ENCODE measurements around the gene OSBPL1A. TPM values are rescaled to one million over a fixed set of nuclear protein-coding genes. Genes with fewer than 3 reads are reported as not detected.

OSBPL1A gene
- polyA plus RNA-seq, 1 donor = 30.3 TPM

GRCh38 chr18:24315170-24315569 is 82.5 kb downstream of the OSBPL1A start:
- DNase-seq = no peak
- WGBS (ENCODE audit: insufficient coverage, low lambda C conversion rate) = no CpG with 5 or more reads among the region's 1 CpG
- Histone ChIP-seq H3K27ac (ENCODE audit: low read length) (no peak overlapping the region), H3K36me3 (ENCODE audit: control insufficient read depth, insufficient read depth, low read length) (peaks cover 4% of the 10 kb centered on the region), H3K27me3 (ENCODE audit: control insufficient read depth, insufficient read depth, low read length) (no peaks in the 10 kb centered on the region), H3K9me3 (ENCODE audit: control insufficient read depth, low read depth, low read length) (no peaks in the 10 kb centered on the region), H3K4me3 (ENCODE audit: low read length) (no peak overlapping the region), H3K4me1 (ENCODE audit: control insufficient read depth, insufficient read depth, low read length) (no peaks in the 10 kb centered on the region)

DNA sequence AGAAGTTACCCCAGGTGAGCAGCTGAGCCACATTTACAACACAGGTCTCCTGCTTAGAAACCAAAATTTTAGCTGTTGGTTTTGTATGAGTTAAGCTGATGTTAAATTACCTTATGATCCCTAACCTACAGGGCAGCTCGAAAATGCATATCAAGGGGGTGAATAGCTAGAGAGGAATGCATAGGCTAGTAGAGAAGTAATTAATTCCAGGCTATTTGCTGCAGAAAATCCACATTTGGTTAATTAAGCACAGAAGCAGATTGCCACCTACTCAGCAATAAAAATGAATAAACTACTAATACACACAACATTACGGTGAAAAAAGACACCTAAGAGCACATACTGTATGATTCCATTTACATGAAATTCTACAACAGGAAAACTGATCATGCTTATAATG is 91.4 kb downstream of the OSBPL1A start:
- no peaks in the 10 kb centered on the region for H3K9me3 ChIP-seq (ENCODE audit: control insufficient read depth, low read depth, low read length)
- no peaks in the 10 kb centered on the region for H3K27me3 ChIP-seq (ENCODE audit: control insufficient read depth, insufficient read depth, low read length)
- H3K4me3 ChIP-seq (ENCODE audit: low read length) = no peak overlapping the region
- no peaks in the 10 kb centered on the region for H3K4me1 ChIP-seq (ENCODE audit: control insufficient read depth, insufficient read depth, low read length)
- DNase-seq = no peak
- H3K27ac ChIP-seq (ENCODE audit: low read length) = no peak overlapping the region
- WGBS (ENCODE audit: insufficient coverage, low lambda C conversion rate) = 100% methylated on average over 2 of the region's 2 CpGs
- H3K36me3 ChIP-seq (ENCODE audit: control insufficient read depth, insufficient read depth, low read length) = peaks cover 6% of the 10 kb centered on the region

- no peaks in the 10 kb centered on the region for H3K36me3 ChIP-seq (ENCODE audit: control insufficient read depth, insufficient read depth, low read length)
- H3K27ac ChIP-seq (ENCODE audit: low read length) = peak overlapping the region; percentile 22
- no peak overlapping the region for H3K4me3 ChIP-seq (ENCODE audit: low read length)
- H3K27me3 ChIP-seq (ENCODE audit: control insufficient read depth, insufficient read depth, low read length) = no peaks in the 10 kb centered on the region
- peak; percentile 40 to 62 for DNase-seq
- H3K9me3 ChIP-seq (ENCODE audit: control insufficient read depth, low read depth, low read length) = no peaks in the 10 kb centered on the region
- peaks cover 7% of the 10 kb centered on the region for H3K4me1 ChIP-seq (ENCODE audit: control insufficient read depth, insufficient read depth, low read length)
- no CpG with 5 or more reads among the region's 3 CpGs for WGBS (ENCODE audit: insufficient coverage, low lambda C conversion rate)
Measured at GRCh38 chr18:24300703-24301102, 96.9 kb downstream of the OSBPL1A start.

GRCh38 chr18:24296276-24296675 is 101.3 kb downstream of the OSBPL1A start:
- H3K4me3 ChIP-seq (ENCODE audit: low read length) = no peak overlapping the region
- WGBS (ENCODE audit: insufficient coverage, low lambda C conversion rate) = 100% methylated on average over 1 of the region's 3 CpGs
- no peaks in the 10 kb centered on the region for H3K27me3 ChIP-seq (ENCODE audit: control insufficient read depth, insufficient read depth, low read length)
- no peaks in the 10 kb centered on the region for H3K9me3 ChIP-seq (ENCODE audit: control insufficient read depth, low read depth, low read length)
- no peaks in the 10 kb centered on the region for H3K36me3 ChIP-seq (ENCODE audit: control insufficient read depth, insufficient read depth, low read length)
- no peak overlapping the region for H3K27ac ChIP-seq (ENCODE audit: low read length)
- DNase-seq = no peak
- H3K4me1 ChIP-seq (ENCODE audit: control insufficient read depth, insufficient read depth, low read length) = peaks cover 7% of the 10 kb centered on the region

DNA sequence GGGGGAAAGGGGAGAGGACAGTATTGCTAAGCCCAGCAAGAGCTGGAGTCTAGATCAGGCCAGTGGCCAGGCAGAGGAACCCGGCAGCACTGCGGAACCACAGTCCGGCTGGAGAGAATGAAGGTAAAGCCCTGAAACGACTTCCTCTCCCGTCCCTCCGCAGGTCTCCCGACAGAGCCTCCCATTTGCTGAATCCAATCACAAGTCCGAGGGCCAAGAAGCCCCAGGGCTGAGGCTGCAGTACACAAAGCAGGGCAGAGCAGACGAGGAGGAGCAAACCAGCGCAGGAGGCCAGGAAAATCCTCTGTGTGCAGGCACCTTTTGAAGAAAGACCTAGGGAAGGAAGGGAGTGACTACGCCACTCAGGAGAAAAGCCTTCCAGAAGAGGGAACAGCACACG is 104.4 kb downstream of the OSBPL1A start:
- WGBS (ENCODE audit: insufficient coverage, low lambda C conversion rate) = no CpG with 5 or more reads among the region's 12 CpGs
- no peak overlapping the region for H3K4me3 ChIP-seq (ENCODE audit: low read length)

GRCh38 chr18:24278591-24278990 is 119.0 kb downstream of the OSBPL1A start:
- H3K4me1 ChIP-seq (ENCODE audit: control insufficient read depth, insufficient read depth, low read length) = no peaks in the 10 kb centered on the region
- no peaks in the 10 kb centered on the region for H3K9me3 ChIP-seq (ENCODE audit: control insufficient read depth, low read depth, low read length)
- no peak overlapping the region for H3K4me3 ChIP-seq (ENCODE audit: low read length)
- H3K27ac ChIP-seq (ENCODE audit: low read length) = no peak overlapping the region
- 100% methylated on average over 1 of the region's 3 CpGs for whole genome bisulfite sequencing (ENCODE audit: insufficient coverage, low lambda C conversion rate)
- no peaks in the 10 kb centered on the region for H3K36me3 ChIP-seq (ENCODE audit: control insufficient read depth, insufficient read depth, low read length)
- H3K27me3 ChIP-seq (ENCODE audit: control insufficient read depth, insufficient read depth, low read length) = no peaks in the 10 kb centered on the region
- DNase-seq = no peak

More for the DNA sequence above, 104.4 kb downstream of the OSBPL1A start:
- DNase-seq = no peak
- H3K27me3 ChIP-seq (ENCODE audit: control insufficient read depth, insufficient read depth, low read length) = no peaks in the 10 kb centered on the region
- no peak overlapping the region for H3K27ac ChIP-seq (ENCODE audit: low read length)
- no peaks in the 10 kb centered on the region for H3K9me3 ChIP-seq (ENCODE audit: control insufficient read depth, low read depth, low read length)
- no peaks in the 10 kb centered on the region for H3K36me3 ChIP-seq (ENCODE audit: control insufficient read depth, insufficient read depth, low read length)
- H3K4me1 ChIP-seq (ENCODE audit: control insufficient read depth, insufficient read depth, low read length) = no peaks in the 10 kb centered on the region

- WGBS (ENCODE audit: insufficient coverage, low lambda C conversion rate) = 95% methylated on average over 3 of the region's 4 CpGs
- Histone ChIP-seq H3K4me1 (ENCODE audit: control insufficient read depth, insufficient read depth, low read length) (peaks cover 4% of the 10 kb centered on the region), H3K27me3 (ENCODE audit: control insufficient read depth, insufficient read depth, low read length) (no peaks in the 10 kb centered on the region), H3K27ac (ENCODE audit: low read length) (no peak overlapping the region), H3K4me3 (ENCODE audit: low read length) (no peak overlapping the region), H3K9me3 (ENCODE audit: control insufficient read depth, low read depth, low read length) (no peaks in the 10 kb centered on the region), H3K36me3 (ENCODE audit: control insufficient read depth, insufficient read depth, low read length) (no peaks in the 10 kb centered on the region)
- DNase-seq = no peak
Measured at GRCh38 chr18:24277516-24278195, 120.0 kb downstream of the OSBPL1A start.

DNA sequence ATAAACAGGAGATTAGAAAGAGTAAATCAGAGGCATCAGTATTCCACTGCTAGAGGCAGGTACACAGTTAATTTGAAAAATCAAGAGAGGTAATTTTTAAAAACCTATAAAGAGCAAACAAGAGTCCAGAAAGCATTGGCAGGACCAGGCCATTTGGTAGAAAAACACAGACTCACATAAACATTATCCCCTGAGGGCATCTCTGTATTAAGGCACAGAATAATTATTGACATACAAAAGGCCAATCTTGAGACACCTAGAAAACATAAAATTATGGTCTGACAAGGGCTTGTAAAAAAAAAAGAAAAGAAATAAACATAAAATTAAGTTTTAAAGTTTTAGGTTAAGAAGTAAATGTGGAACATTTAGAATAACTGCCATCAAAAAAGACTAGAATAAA is 120.6 kb downstream of the OSBPL1A start:
- no peaks in the 10 kb centered on the region for H3K9me3 ChIP-seq (ENCODE audit: control insufficient read depth, low read depth, low read length)
- no peaks in the 10 kb centered on the region for H3K27me3 ChIP-seq (ENCODE audit: control insufficient read depth, insufficient read depth, low read length)
- no peaks in the 10 kb centered on the region for H3K36me3 ChIP-seq (ENCODE audit: control insufficient read depth, insufficient read depth, low read length)
- H3K4me1 ChIP-seq (ENCODE audit: control insufficient read depth, insufficient read depth, low read length) = peaks cover 4% of the 10 kb centered on the region
- H3K4me3 ChIP-seq (ENCODE audit: low read length) = no peak overlapping the region
- no peak overlapping the region for H3K27ac ChIP-seq (ENCODE audit: low read length)
- no peak for DNase-seq

GRCh38 chr18:24274837-24275236 is 122.8 kb downstream of the OSBPL1A start:
- Histone ChIP-seq H3K27me3 (ENCODE audit: control insufficient read depth, insufficient read depth, low read length) (no peaks in the 10 kb centered on the region), H3K27ac (ENCODE audit: low read length) (no peak overlapping the region), H3K4me3 (ENCODE audit: low read length) (no peak overlapping the region), H3K36me3 (ENCODE audit: control insufficient read depth, insufficient read depth, low read length) (no peaks in the 10 kb centered on the region), H3K9me3 (ENCODE audit: control insufficient read depth, low read depth, low read length) (no peaks in the 10 kb centered on the region), H3K4me1 (ENCODE audit: control insufficient read depth, insufficient read depth, low read length) (peaks cover 11% of the 10 kb centered on the region)
- DNase-seq = no peak
- WGBS (ENCODE audit: insufficient coverage, low lambda C conversion rate) = 57% methylated on average over 1 of the region's 3 CpGs

DNA sequence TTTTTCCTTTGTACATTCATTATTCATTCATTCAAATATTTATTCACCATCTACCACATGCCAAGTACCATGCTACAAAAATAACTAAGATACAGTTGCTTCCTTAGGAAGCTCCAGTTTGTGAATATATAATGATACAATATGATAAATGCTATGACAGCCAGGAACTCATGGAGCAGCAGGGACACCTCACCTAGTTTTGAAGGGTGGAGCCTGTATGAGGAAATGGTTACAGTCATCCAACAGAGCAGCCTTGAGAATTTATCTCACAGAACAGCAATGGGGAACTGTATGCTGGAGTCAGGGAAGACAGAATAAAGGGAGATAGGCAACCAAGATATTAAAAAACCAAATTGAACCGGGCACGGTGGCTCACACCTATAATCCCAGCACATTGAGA is 124.0 kb downstream of the OSBPL1A start:
- Histone ChIP-seq H3K4me1 (ENCODE audit: control insufficient read depth, insufficient read depth, low read length) (peaks cover 18% of the 10 kb centered on the region), H3K27me3 (ENCODE audit: control insufficient read depth, insufficient read depth, low read length) (no peaks in the 10 kb centered on the region), H3K36me3 (ENCODE audit: control insufficient read depth, insufficient read depth, low read length) (no peaks in the 10 kb centered on the region), H3K9me3 (ENCODE audit: control insufficient read depth, low read depth, low read length) (no peaks in the 10 kb centered on the region), H3K27ac (ENCODE audit: low read length) (no peak overlapping the region), H3K4me3 (ENCODE audit: low read length) (no peak overlapping the region)
- DNase-seq = peak; percentile 7 to 31
- whole genome bisulfite sequencing (ENCODE audit: insufficient coverage, low lambda C conversion rate) = no CpG with 5 or more reads among the region's 2 CpGs

GRCh38 chr18:24272229-24272525 is 125.4 kb downstream of the OSBPL1A start:
- no peaks in the 10 kb centered on the region for H3K9me3 ChIP-seq (ENCODE audit: control insufficient read depth, low read depth, low read length)
- no CpG with 5 or more reads among the region's 9 CpGs for whole genome bisulfite sequencing (ENCODE audit: insufficient coverage, low lambda C conversion rate)

More at GRCh38 chr18:24272229-24272525, 125.4 kb downstream of the OSBPL1A start:
- Histone ChIP-seq H3K27ac (ENCODE audit: low read length) (peak overlapping the region; percentile 51), H3K4me1 (ENCODE audit: control insufficient read depth, insufficient read depth, low read length) (peaks cover 21% of the 10 kb centered on the region), H3K36me3 (ENCODE audit: control insufficient read depth, insufficient read depth, low read length) (no peaks in the 10 kb centered on the region), H3K4me3 (ENCODE audit: low read length) (peak overlapping the region; percentile 43), H3K27me3 (ENCODE audit: control insufficient read depth, insufficient read depth, low read length) (no peaks in the 10 kb centered on the region)
- no peak for DNase-seq

Measured in large intestine (tissue), 3 donors.